Measurements from ENCODE around the gene DGKE.

The DGKE gene

GRCh38 chr17:56866496-56866895 lies 32.5 kb downstream of the DGKE start:
- H2AFZ ChIP-seq (ENCODE audit: low read length) = no peak overlapping the region
- H3K79me2 ChIP-seq (ENCODE audit: low read length) = no peaks in the 10 kb centered on the region
- DNase-seq = no peak
- H3K36me3 ChIP-seq (replicated peaks; ENCODE audit: insufficient read depth, low read length) = no peaks in the 10 kb centered on the region; the same call in 1 of the 2 replicates
- no peaks in the 10 kb centered on the region for H4K20me1 ChIP-seq (ENCODE audit: insufficient read depth, low read length)
- TF ChIP-seq CTCF (IDR thresholded peaks at IDR 0.05; ENCODE audit: low read length) (0 out of 2 replicates have a peak, but pooled peaks have one; percentile 6), EZH2phosphoT487 (IDR thresholded peaks at IDR 0.05; ENCODE audit: low read length) (no peak)
- H3K4me2 ChIP-seq (ENCODE audit: low read depth, low read length) = no peak overlapping the region
- H3K4me3 ChIP-seq (ENCODE audit: low read length) = no peak overlapping the region
- H3K4me1 ChIP-seq (ENCODE audit: low read length) = peaks cover 35% of the 10 kb centered on the region
- no peak overlapping the region for H3K27ac ChIP-seq (ENCODE audit: low read length)
- peaks cover 20% of the 10 kb centered on the region for H3F3A ChIP-seq (ENCODE audit: insufficient read depth, low read length)
- H3K9me2 ChIP-seq (replicated peaks; ENCODE audit: insufficient read depth, low read length) = no peaks in the 10 kb centered on the region
- no peak overlapping the region for H3K9ac ChIP-seq (ENCODE audit: low read length)
- H3K27me3 ChIP-seq (replicated peaks; ENCODE audit: insufficient read depth, low read length) = no peaks in the 10 kb centered on the region
- H3K9me3 ChIP-seq (replicated peaks; ENCODE audit: insufficient read depth, low read length) = no peaks in the 10 kb centered on the region

GRCh38 chr17:56867948-56868376 lies 34.0 kb downstream of the DGKE start:
- Histone ChIP-seq H3K9ac (ENCODE audit: low read length) (no peak overlapping the region), H3K79me2 (ENCODE audit: low read length) (no peaks in the 10 kb centered on the region), H3K36me3 (replicated peaks; ENCODE audit: insufficient read depth, low read length) (no peaks in the 10 kb centered on the region; the same call in 1 of the 2 replicates), H3K9me2 (replicated peaks; ENCODE audit: insufficient read depth, low read length) (no peaks in the 10 kb centered on the region), H3K27ac (ENCODE audit: low read length) (peak overlapping the region; percentile 96; the same call in 1 of the 2 replicates), H2AFZ (ENCODE audit: low read length) (no peak overlapping the region), H3K27me3 (replicated peaks; ENCODE audit: insufficient read depth, low read length) (no peaks in the 10 kb centered on the region), H4K20me1 (ENCODE audit: insufficient read depth, low read length) (no peaks in the 10 kb centered on the region), H3K4me1 (ENCODE audit: low read length) (peaks cover 37% of the 10 kb centered on the region), H3K4me3 (ENCODE audit: low read length) (no peak overlapping the region), H3F3A (ENCODE audit: insufficient read depth, low read length) (peaks cover 20% of the 10 kb centered on the region), H3K4me2 (ENCODE audit: low read depth, low read length) (no peak overlapping the region), H3K9me3 (replicated peaks; ENCODE audit: insufficient read depth, low read length) (no peaks in the 10 kb centered on the region)
- TF ChIP-seq EZH2phosphoT487 (IDR thresholded peaks at IDR 0.05; ENCODE audit: low read length) (no peak), CTCF (IDR thresholded peaks at IDR 0.05; ENCODE audit: low read length) (no peak), EZH2 (optimal IDR thresholded peaks at IDR 0.05; ENCODE audit: low read depth, low read length) (no peak)
- DNase-seq = no peak

- peaks cover 37% of the 10 kb centered on the region for H3K4me1 ChIP-seq (ENCODE audit: low read length)
- H2AFZ ChIP-seq (ENCODE audit: low read length) = no peak overlapping the region
- no peaks in the 10 kb centered on the region; the same call in 1 of the 2 replicates for H3K36me3 ChIP-seq (replicated peaks; ENCODE audit: insufficient read depth, low read length)
- H3K9me2 ChIP-seq (replicated peaks; ENCODE audit: insufficient read depth, low read length) = no peaks in the 10 kb centered on the region
- peaks cover 20% of the 10 kb centered on the region for H3F3A ChIP-seq (ENCODE audit: insufficient read depth, low read length)
- H3K9ac ChIP-seq (ENCODE audit: low read length) = no peak overlapping the region
- no peak for DNase-seq
- no peak for TF ChIP-seq CTCF (IDR thresholded peaks at IDR 0.05; ENCODE audit: low read length)
- TF ChIP-seq EZH2 (optimal IDR thresholded peaks at IDR 0.05; ENCODE audit: low read depth, low read length) = no peak
- TF ChIP-seq EZH2phosphoT487 (IDR thresholded peaks at IDR 0.05; ENCODE audit: low read length) = no peak
- H3K27ac ChIP-seq (ENCODE audit: low read length) = peak overlapping the region; percentile 96
- no peak overlapping the region for H3K4me3 ChIP-seq (ENCODE audit: low read length)
- no peaks in the 10 kb centered on the region for H3K27me3 ChIP-seq (replicated peaks; ENCODE audit: insufficient read depth, low read length)
- no peaks in the 10 kb centered on the region for H4K20me1 ChIP-seq (ENCODE audit: insufficient read depth, low read length)
- no peaks in the 10 kb centered on the region for H3K79me2 ChIP-seq (ENCODE audit: low read length)
- H3K4me2 ChIP-seq (ENCODE audit: low read depth, low read length) = no peak overlapping the region
- H3K9me3 ChIP-seq (replicated peaks; ENCODE audit: insufficient read depth, low read length) = no peaks in the 10 kb centered on the region
Observed at GRCh38 chr17:56868716-56869115, 34.8 kb downstream of the DGKE start.

Measured in MM.1S (cell line).